Dedifferentiated amniotic fluid mesenchymal stem cell (primary cell): Measurements from ENCODE around the gene RASEF.
"Not testable (repeated sequence)": the region's sequence is repeated elsewhere in the genome, so short reads cannot be mapped to it uniquely, and the experiment has no call there.

Experiments used
- DNase-seq: peaks from one replicate; pipeline ENCODE4 v3.0.0-alpha.2; 2016; ENCODE audit errors: extremely low spot score

RASEF gene

DNA sequence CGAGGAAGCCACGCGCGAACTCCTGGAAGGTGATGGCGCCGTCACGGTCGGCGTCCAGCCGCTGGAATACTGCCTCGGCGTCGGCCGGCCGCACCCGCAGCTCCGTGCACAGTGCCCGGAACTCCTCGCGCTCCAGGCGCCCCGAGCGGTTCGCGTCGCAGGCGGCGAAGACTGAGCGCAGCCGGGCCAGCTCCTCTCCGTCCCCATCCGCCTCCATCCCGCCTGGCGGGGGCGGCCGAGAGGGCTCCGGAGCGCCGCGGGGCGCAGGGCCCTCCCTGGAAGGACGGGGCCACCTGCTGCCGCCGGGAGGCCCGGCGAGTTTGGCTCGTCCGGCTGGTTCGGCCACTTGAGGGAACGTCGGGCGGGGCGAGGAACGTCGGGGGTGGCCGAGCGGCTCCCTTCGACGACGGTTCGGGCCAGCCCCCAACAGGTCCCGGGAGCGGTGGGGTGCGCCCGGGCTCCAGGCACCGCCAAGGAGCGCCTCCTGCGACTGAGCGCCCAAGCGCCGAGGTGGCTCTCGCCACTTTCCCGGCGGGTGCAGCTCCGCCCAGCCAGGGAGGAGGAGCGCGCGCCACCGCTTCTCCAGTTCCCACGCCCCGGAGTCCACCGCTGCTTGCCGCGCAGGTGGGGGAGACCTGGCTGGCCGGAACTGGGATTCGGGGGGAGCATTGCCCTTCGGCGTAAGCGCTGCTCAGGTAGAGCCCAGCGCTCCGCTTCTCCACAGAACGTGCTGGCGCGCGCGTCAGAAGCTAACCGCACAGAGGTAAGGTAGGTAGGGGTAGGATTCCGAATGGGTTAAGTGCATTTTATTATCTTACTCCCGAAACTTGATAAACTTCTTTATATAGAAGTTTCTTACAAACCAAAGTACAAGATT lies at the start of gene RASEF:
RASEF (minus strand) TSS at position 492 of the 877 bp plus-strand sequence; CDS start at position 217, 275 bp downstream.
- DNase-seq = no peak

DNA sequence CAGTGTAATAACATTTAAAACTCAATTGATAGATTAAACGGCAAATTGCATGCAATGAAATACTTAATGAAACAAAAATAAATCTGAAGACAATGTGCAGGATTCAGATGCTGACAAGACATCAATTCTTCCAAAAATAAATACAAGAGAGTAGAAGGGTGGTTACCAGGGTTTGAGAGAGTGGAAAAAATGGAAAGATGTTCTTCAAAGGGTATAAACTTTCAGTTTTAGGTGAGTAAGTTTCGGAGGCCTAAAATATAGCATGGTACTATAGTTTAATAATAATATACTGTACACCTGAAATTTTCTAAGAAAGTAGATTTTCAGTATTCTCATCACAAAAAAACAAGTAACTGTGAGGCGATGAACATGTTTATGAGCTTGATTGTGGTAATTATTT lies 48.2 kb upstream of the RASEF start:
- no peak for DNase-seq

DNA sequence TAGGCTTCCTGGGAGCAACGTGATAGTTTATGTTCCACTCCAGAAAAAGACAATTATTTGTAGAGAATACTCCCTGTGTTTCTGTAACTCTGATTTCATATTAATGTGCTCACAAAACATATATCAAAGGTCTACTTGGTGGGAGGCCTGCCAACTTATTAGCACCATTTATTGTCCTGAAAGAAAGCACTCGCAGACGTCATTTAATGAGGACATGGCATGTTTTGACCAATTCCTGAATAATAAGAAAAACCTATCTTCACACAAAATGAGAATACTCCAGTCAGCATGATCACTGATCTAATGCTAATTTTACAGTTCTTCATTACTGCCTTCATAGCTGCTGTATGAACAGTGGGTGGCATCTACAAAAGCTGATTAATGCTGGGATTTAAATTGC lies 46.4 kb upstream of the RASEF start:
- no peak for DNase-seq

DNA sequence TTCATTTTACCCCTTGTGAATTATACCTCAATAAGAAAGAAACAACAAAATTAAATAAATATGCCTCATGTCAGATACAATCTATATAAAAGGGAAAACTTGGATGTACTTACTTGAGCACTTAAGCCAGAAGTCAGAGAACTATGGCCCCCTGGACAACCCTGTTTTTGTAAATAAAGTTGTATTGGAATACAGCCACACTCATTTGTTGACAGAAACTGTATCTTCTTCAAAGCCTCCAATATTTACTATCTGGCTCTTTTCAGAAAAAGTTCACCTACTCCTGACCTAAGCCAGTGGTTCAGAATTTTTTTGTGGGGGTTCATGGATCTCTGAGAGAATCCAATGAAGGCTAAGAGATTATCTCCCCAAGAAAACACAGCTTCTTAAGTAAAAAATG lies 45.3 kb upstream of the RASEF start:
- DNase-seq = no peak

DNA sequence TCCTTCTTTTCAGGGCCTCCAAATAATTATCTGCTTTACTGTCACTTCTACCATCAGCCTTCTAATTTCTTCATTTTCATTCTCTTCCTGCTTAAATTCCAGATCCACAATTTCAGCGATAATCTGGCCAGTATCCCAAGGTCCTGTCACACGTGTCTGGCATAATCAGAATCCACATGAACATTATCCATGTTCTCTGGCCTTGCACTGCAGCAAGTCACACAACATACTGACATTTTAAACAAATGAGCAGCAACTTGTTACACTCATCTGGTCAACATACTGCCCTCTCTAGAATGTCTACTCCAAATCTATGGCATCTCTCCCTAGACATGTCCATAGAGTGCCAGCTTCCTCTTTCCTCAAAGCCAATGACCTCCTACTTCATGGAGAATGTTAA lies 43.8 kb upstream of the RASEF start:
- DNase-seq = no peak

DNA sequence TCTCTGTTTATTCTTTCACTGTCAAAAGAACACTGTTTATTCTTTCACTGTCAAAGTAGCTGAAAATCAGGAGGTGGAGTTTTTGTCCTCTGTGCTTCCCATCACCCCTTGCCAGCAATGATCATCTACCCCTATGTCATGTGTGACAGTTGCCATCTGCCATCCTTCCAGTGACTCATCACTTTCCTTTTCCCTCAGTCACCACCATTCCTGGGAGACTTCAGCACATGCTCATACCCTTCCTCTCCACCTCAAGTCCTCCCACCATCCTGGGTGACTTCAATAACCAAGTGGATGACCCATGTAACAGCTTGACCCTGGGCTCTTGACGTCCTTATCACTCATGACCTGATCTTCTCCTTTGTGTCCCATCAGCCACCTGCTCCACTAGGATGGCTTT lies 43.3 kb upstream of the RASEF start:
- no peak for DNase-seq

DNA sequence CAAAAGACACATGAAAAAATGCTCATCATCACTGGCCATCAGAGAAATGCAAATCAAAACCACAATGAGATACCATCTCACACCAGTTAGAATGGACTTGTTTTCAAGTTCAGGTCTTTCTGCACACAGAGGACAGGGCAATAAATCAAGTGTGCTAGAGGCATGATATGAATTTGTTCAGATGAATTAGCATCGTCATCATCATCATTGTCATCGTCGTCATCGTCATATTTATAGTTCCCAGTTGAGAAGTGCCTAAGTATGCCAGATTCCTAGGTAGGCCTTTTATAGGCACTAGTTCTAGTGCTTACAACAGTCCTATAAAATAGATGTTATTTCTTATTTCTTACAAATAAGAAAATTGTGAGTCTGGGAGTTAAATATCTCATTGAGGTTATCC lies 34.7 kb upstream of the RASEF start:
- DNase-seq = no peak

DNA sequence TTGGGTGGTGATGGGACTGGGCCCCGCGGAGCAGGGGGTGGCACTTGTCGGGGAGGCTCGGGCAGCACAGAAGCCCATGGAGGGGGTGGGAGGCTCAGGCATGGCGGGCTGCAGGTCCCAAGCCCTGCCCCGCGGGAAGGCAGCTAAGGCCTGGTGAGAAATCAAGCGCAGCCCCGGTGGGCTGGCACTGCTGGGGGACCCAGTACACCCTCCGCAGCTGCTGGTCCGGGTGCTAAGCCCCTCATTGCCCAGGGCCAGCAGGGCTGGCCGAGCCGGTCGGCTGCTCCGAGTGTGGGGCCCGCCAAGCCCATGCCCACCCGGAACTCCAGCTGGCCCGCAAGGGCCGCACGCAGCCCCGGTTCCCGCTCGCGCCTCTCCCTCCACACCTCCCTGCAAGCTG lies 30.4 kb upstream of the RASEF start:
- DNase-seq = not testable (repeated sequence)

DNA sequence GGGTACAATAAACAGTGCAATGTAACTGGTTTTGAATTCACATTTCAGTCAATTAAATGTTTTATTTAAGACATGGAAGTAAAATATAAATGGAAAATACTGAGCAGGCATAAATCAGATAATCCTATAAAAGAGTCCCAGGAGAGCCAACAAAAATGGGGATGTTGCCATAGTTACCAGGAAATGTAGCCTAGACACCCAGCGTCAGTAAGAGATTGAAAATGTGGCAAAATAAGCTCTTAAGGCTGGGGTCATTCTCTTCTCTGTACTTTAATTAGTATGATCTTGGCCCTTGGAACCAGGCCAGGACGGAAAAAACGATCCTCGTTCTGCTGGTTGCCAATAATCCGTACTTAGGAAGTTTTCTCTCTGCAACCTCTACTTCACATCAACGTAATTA lies 18.9 kb upstream of the RASEF start:
- DNase-seq = no peak

DNA sequence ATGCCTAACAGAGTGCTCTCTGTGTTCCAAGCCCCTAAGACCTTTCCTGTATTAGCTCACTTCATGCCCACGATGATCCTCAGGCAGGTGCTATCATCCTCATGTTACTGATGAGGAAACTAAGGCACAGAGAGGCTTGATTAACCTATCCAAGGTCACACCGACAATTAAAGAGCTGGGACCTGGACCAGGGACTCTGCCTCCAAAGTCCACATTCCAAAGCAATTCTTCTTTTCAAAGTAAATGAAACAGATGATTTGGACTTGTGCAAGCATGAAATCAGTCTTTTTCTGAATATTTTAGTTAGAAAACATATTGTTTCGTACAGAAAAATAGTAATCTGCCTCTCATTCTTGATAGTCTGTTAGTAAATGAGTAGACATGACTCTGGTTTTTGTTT lies 18.1 kb upstream of the RASEF start:
- no peak for DNase-seq

DNA sequence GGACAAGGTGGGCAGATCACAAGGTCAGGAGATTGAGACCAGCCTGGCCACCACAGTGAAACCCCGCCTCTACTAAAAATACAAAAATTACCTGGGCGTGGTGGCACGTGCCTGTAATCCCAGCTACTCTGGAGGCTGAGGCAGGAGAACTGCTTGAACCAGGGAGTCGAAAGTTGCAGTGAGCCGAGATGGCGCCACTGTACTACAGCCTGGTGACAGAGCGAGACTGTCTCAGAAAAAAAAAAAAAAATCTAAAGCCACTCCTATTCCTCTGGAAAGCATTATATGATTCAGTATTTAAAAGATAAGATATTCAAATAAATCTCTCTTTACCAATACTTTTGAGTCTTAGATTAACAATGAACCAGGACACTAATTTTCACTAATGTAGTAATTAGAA lies 13.0 kb upstream of the RASEF start:
- not testable (repeated sequence) for DNase-seq

DNA sequence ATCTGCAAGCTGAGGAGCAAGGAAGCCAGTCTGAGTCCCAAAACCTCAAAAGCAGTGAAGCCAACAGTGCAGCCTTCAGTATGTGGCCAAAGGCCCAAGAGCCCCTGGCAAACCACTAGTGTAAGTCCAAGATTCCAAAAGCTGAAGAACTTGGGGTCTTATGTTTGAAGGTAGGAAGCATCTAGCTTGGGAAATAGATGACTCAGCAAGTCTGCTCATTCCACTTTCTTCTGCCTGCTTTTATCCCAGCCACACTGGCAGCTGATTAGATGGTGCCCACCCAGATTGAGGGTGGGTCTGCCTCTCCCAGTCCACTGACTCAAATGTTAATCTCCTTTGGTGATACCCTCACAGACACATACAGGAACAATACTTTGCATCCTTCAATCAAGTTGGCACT lies 9.6 kb upstream of the RASEF start:
- not testable (repeated sequence) for DNase-seq

DNA sequence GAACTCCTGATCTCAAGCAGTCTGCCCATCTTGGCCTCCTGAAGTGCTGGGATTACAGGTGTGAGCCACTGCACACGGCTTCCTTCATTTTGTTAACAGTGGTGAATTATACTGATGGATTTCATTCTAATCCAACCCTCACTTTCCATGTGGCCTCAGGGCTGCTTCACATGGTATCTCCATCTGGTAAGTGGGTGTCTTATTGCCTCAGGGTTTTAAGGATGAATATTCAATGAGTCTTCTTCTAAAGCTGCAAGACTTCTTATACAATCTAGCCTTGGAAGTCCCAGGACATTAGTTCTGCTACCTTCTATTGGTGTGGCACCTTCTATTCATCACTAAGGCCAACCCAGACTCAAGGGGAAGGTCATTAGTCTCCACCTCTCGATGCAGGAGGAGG lies 8.7 kb upstream of the RASEF start:
- no peak for DNase-seq

DNA sequence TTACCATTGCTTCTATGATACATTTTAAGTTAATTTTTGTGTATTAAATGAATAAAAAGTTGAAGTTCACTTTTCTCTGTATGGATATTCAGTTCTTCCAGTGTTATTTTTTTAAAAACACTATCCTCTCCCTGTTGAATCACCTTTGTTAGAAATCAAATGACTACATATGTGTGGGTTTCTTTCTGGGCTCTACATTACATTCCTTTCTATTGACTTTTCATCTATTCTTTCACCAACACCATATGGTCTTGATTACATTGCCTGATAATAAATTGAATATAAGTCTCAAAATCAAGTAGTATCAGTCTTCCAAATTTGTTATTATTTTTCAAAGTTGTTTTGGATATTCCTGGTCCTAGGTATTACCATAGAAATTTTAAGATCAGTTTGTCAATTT lies 7.3 kb upstream of the RASEF start:
- DNase-seq = no peak

DNA sequence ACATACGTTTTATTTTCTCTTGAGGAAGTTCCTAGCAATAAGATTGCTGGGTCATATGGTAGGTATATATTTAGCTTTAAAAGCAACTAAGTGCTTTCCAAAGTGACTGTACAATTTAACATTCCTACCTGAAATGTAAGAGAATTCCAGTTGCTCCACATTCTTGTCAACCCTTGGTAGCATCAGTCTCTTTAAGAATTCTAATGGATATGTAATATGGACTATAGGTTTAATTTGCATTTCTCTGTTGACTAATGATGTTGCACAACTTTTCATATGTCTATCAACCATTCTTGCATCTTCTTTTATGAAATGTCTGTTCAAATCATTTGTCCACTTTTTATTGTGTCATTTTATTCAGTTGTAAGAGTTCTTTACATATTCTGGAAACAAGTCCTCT lies 6.7 kb upstream of the RASEF start:
- DNase-seq = no peak

DNA sequence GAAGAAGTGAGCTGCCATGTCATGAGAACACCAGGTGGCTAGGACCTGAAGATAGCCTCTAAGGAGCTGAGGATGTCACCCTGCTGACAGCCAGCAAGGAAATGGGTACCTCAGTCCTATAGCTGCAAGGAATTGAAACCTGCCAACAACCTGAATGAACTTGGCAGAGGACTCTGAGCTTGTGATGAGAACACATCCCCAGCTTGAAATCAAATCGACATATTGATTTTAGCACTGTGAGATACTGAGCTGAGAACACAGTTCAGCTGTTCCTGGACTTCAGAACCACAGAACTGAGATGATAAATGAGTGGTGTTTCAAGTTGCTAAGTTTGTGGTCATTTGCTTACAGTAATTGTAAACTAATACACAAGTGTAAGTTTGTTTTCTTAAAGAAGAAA lies 5.5 kb upstream of the RASEF start:
- DNase-seq = no peak

DNA sequence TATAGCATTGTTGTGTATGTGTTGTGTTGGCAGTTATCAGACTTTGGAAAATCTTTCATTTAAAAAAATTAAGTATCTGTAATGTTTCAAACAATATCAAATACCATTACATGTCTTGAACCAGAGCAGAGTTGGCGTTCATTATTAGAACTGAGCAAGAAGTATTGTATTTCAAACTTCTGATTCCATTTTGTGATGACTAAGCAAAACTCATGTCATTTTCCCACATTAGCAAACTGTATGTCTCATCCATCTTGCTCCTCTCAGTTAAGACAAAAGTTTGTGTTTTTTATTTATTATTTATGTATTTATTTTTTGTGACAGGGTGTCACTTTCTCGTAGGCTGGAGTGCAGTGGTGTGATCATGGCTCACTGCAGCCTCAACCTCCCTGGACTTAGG lies 4.6 kb upstream of the RASEF start:
- DNase-seq = no peak

DNA sequence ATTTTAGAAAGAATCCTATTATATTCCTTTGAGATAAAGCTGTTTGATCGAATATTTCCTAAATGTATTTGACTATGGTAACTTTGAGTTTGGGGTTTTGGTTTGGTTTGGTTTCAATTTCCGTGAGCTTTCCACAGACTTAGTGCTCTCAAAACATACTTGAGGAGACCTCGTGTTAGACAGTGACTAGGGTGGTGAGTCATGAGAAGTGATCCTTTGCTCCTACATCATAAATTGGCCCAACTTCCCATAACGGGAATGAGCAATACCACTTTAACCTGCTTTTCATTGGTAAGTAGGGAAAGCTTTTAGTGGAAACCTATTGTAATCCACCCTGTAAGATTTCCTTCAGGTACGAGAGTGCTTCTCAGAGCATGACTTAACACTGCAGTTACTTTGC lies 3.8 kb upstream of the RASEF start:
- DNase-seq = peak; percentile 59

DNA sequence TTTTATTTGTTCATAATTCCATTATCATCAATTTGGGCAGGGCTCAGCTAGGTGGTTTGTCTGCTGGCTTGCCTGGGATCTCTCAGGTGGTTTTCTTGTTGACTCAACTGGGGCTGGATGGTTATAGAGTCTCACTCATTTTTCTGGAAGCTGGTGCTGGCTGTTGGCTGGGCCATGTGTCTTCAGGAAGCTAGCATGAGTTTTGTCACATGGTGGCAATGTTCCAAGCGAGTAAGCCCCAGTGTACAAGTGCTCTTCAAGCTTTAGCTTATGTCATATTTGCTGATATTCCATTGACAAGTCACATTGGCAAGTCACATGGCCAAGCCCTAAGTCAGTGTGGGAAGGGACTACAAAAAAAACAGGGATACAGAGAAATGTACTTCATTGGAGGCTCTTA lies 2.3 kb upstream of the RASEF start:
- DNase-seq = no peak

DNA sequence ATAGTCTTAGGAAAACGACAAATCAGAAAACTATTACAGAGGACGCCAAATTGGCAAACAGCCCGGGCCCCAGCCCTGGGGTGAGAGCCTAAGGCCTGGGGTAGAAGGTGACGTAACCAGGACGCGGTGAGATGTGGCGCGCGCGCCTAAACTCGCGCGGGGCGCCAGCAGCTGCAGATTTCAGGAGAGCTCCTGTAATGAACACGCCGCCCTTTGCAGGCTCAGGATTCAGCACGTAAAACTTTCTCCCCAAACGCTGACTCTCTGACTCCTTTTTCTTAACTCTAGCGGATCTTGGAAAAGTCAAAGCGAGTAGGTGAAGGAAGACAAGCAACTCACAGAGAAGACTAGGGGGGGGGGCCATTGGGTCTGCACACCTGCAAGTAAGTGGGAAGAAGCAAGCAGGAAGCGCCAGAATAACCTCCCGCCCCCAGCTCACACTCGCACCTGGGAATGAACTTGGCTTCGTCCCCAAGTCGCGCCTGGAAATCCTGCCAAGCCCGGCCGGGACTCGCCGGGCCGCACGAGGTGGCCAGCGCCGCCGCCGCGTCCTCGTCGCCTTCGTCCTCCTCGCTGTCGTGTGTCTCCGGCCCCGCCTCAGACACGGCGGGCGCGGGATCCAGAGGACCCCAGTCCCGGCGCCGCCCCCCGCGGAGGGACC lies 822 bp downstream of the RASEF start:
- DNase-seq = no peak

DNA sequence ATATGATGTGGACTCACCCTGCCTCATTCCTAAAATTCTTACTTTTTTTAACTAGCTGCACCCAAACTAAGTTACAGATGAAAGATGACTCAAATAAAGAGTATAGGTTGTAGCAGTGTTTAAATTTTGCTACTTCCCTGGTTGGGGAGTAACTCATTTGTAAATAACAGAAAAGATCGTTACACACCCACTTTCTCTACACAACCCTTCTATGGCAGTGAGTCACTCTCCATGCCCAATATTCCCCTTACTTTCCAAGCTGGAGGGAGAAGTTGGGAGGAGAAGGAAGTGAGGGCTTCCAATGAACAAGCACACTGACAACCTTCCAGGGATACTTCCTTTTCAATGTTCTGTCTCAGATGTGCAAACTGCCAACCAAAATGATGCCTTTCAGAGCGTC lies 1.9 kb downstream of the RASEF start:
- no peak for DNase-seq

DNA sequence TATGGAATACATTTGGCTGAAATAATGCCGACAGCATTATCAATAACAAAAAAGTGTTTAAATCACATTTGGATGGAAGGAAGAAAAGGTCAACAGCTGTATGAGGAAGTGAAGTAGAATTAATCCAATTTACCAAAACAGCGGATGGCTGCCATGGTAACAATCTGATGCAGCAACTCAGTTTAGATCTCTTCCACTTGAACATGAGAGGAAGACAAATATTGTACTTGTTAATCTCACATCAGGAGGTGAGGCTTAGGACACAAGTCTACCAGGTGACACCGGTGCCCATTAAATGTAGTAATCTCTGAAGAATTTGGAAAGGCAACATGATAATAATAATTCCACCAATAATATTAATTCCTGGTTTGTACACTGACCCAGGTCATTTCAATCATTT lies 2.4 kb downstream of the RASEF start:
- no peak for DNase-seq

DNA sequence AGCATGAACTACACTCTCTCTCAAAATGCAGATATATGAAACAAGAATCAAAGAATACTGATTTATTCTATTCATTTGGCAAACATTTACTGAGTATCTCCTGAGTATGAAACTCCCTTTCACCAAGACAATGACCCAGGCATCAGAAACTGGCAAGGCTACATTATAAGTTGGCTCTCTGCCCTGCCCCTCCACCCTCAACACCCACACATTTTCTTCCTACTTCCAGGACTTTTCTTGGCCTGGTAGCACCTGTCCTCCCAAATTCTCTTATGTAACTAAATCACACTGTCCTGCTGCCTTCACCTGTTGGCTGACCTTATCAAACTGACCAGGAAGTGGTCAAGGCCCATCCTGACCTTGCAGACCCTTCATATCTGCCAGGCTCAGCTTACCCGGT lies 3.5 kb downstream of the RASEF start:
- no peak for DNase-seq

DNA sequence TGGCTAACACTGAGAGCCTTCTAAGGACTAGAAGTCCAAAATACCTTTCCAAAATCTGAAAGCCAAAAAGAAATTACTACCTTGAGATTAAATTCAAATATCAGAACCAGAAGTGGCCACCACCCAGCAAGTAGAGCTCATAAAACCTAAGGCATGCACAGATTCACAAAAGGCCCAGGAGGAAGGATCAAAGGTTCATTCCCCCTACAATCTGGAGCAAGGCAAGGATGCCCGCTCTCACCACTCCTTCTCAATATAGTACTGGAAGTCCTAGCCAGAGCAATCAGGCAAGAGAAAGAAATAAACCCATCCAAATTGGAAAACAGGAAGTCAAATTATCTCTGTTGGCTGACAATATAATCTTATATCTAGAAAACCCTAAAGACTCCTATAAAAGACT lies 6.0 kb downstream of the RASEF start:
- no peak for DNase-seq
